Activated T-helper 17 cell treated with anti-CD3 and anti-CD28 coated beads, Interleukin-2, amount 50 U/mL, for 72 hours (primary cell): Measurements from ENCODE around the gene PGGHG. TPM values are rescaled to one million over a fixed set of nuclear protein-coding genes. Genes with fewer than 3 reads are reported as not detected.
"Not testable (repeated sequence)": the region's sequence is repeated elsewhere in the genome, so short reads cannot be mapped to it uniquely, and the experiment has no call there.

Experiments used
- ATAC-seq: fragments of 150-1000 bp; cut with Tn5 transposase; replicated peaks from 2 replicates; pipeline ENCODE4 v1.10.0; 2021; ENCODE audit warnings: mild to moderate bottlenecking, moderate library complexity
- H3K27ac Mint-ChIP-seq: one replicate; pipeline ENCODE4 v1.8.0; 2022; ENCODE audit warnings: mixed read lengths
- H3K27me3 Mint-ChIP-seq: one replicate; pipeline ENCODE4 v1.8.0; 2022; ENCODE audit warnings: mixed read lengths
- H3K36me3 Mint-ChIP-seq: one replicate; pipeline ENCODE4 v1.8.0; 2022; ENCODE audit warnings: low read depth, mild to moderate bottlenecking, mixed read lengths
- H3K4me1 Mint-ChIP-seq: one replicate; pipeline ENCODE4 v1.8.0; 2022; ENCODE audit warnings: mixed read lengths
- H3K4me3 Mint-ChIP-seq: one replicate; pipeline ENCODE4 v1.8.0; 2022; ENCODE audit warnings: mild to moderate bottlenecking, mixed read lengths
- H3K9me3 Mint-ChIP-seq: one replicate; pipeline ENCODE4 v1.8.0; 2022; ENCODE audit warnings: mixed read lengths
- total RNA-seq, 2 donors: library from RNA; stranded (reverse); gene quantifications; one replicate each; pipeline ENCODE4 v1.2.3, GENCODE V29; 2022

The PGGHG gene
- total RNA-seq, 2 donors from 2014 or later: 31.7 to 196 TPM

GRCh38 chr11:318405-319120 lies 29.6 kb downstream of the PGGHG start:
- peak; percentile 31 for ATAC-seq
- not testable (repeated sequence) for H3K27ac Mint-ChIP-seq, H3K4me3 Mint-ChIP-seq, H3K27me3 Mint-ChIP-seq, H3K9me3 Mint-ChIP-seq
- Mint-ChIP-seq H3K36me3 (peaks cover 39% of the 10 kb centered on the region), H3K4me1 (peaks cover 14% of the 10 kb centered on the region)

- H3K27me3 Mint-ChIP-seq, H3K9me3 Mint-ChIP-seq, ATAC-seq: not testable (repeated sequence)
- peak overlapping the region; percentile 63 for H3K4me3 Mint-ChIP-seq
- peaks cover 14% of the 10 kb centered on the region for H3K4me1 Mint-ChIP-seq
- H3K27ac Mint-ChIP-seq: peak overlapping the region; percentile 48
- H3K36me3 Mint-ChIP-seq: peaks cover 32% of the 10 kb centered on the region
Measured at GRCh38 chr11:319121-319887, 30.4 kb downstream of the PGGHG start.

- not testable (repeated sequence) for H3K9me3 Mint-ChIP-seq, H3K27me3 Mint-ChIP-seq, ATAC-seq
- Mint-ChIP-seq H3K27ac (peak overlapping the region; percentile 48), H3K36me3 (peaks cover 26% of the 10 kb centered on the region), H3K4me3 (peak overlapping the region; percentile 63), H3K4me1 (peaks cover 19% of the 10 kb centered on the region)
Measured at GRCh38 chr11:319888-320273, 31.0 kb downstream of the PGGHG start.

- Mint-ChIP-seq H3K4me3 (peak overlapping the region; percentile 7), H3K27ac (no peak overlapping the region), H3K4me1 (peaks cover 14% of the 10 kb centered on the region), H3K9me3 (no peaks in the 10 kb centered on the region), H3K36me3 (no peaks in the 10 kb centered on the region), H3K27me3 (no peaks in the 10 kb centered on the region)
- no peak for ATAC-seq
Measured at GRCh38 chr11:324156-324555, 35.2 kb downstream of the PGGHG start.

GRCh38 chr11:324593-325517 lies 35.9 kb downstream of the PGGHG start:
- peak overlapping the region; percentile 7 for H3K4me3 Mint-ChIP-seq
- H3K9me3 Mint-ChIP-seq, ATAC-seq, H3K27ac Mint-ChIP-seq, H3K27me3 Mint-ChIP-seq, H3K36me3 Mint-ChIP-seq: not testable (repeated sequence)
- peaks cover 21% of the 10 kb centered on the region for H3K4me1 Mint-ChIP-seq

GRCh38 chr11:325796-326591 lies 37.1 kb downstream of the PGGHG start:
- no peak for ATAC-seq
- no peaks in the 10 kb centered on the region for H3K27me3 Mint-ChIP-seq
- H3K4me3 Mint-ChIP-seq: peak overlapping the region; percentile 63
- H3K9me3 Mint-ChIP-seq: no peaks in the 10 kb centered on the region
- H3K36me3 Mint-ChIP-seq: no peaks in the 10 kb centered on the region
- H3K27ac Mint-ChIP-seq: peak overlapping the region; percentile 88
- peaks cover 18% of the 10 kb centered on the region for H3K4me1 Mint-ChIP-seq

GRCh38 chr11:326592-326841 lies 37.6 kb downstream of the PGGHG start:
- ATAC-seq: no peak
- Mint-ChIP-seq H3K27me3 (no peaks in the 10 kb centered on the region), H3K4me1 (peaks cover 23% of the 10 kb centered on the region), H3K4me3 (peak overlapping the region; percentile 63), H3K27ac (peak overlapping the region; percentile 88), H3K9me3 (no peaks in the 10 kb centered on the region), H3K36me3 (no peaks in the 10 kb centered on the region)

GRCh38 chr11:326842-327580 lies 38.1 kb downstream of the PGGHG start:
- Mint-ChIP-seq H3K4me1 (peaks cover 23% of the 10 kb centered on the region), H3K27me3 (no peaks in the 10 kb centered on the region), H3K36me3 (no peaks in the 10 kb centered on the region), H3K27ac (peak overlapping the region; percentile 88), H3K4me3 (peak overlapping the region; percentile 63), H3K9me3 (no peaks in the 10 kb centered on the region)
- ATAC-seq: peak; percentile 79

- H3K36me3 Mint-ChIP-seq: no peaks in the 10 kb centered on the region
- peaks cover 23% of the 10 kb centered on the region for H3K4me1 Mint-ChIP-seq
- no peak for ATAC-seq
- H3K4me3 Mint-ChIP-seq: peak overlapping the region; percentile 63
- H3K27ac Mint-ChIP-seq: peak overlapping the region; percentile 88
- no peaks in the 10 kb centered on the region for H3K27me3 Mint-ChIP-seq
- no peaks in the 10 kb centered on the region for H3K9me3 Mint-ChIP-seq
Measured at GRCh38 chr11:327581-327923, 38.6 kb downstream of the PGGHG start.

GRCh38 chr11:328012-328411 lies 39.1 kb downstream of the PGGHG start:
- H3K27me3 Mint-ChIP-seq: no peaks in the 10 kb centered on the region
- no peaks in the 10 kb centered on the region for H3K36me3 Mint-ChIP-seq
- H3K27ac Mint-ChIP-seq: no peak overlapping the region
- H3K9me3 Mint-ChIP-seq: no peaks in the 10 kb centered on the region
- no peak overlapping the region for H3K4me3 Mint-ChIP-seq
- no peak for ATAC-seq
- peaks cover 23% of the 10 kb centered on the region for H3K4me1 Mint-ChIP-seq

- Mint-ChIP-seq H3K27ac (peak overlapping the region; percentile 62), H3K4me1 (peaks cover 23% of the 10 kb centered on the region)
- not testable (repeated sequence) for ATAC-seq, H3K9me3 Mint-ChIP-seq, H3K27me3 Mint-ChIP-seq, H3K4me3 Mint-ChIP-seq, H3K36me3 Mint-ChIP-seq
Measured at GRCh38 chr11:328516-329100, 39.7 kb downstream of the PGGHG start.

GRCh38 chr11:329886-330253 lies 40.9 kb downstream of the PGGHG start:
- Mint-ChIP-seq H3K9me3 (no peaks in the 10 kb centered on the region), H3K36me3 (no peaks in the 10 kb centered on the region), H3K27me3 (no peaks in the 10 kb centered on the region), H3K4me3 (peak overlapping the region; percentile 36), H3K27ac (no peak overlapping the region), H3K4me1 (peaks cover 18% of the 10 kb centered on the region)
- ATAC-seq: no peak

- Mint-ChIP-seq H3K4me1 (peaks cover 18% of the 10 kb centered on the region), H3K36me3 (no peaks in the 10 kb centered on the region), H3K27me3 (no peaks in the 10 kb centered on the region), H3K27ac (no peak overlapping the region), H3K9me3 (no peaks in the 10 kb centered on the region), H3K4me3 (no peak overlapping the region)
- no peak for ATAC-seq
Measured at GRCh38 chr11:330307-330693, 41.4 kb downstream of the PGGHG start.
